Measurements from ENCODE around the gene KMT2A. TPM values are rescaled to one million over a fixed set of nuclear protein-coding genes. Genes with fewer than 3 reads are reported as not detected.

The KMT2A gene
- total RNA-seq, 1 donor from 2014 or later = 63.6 TPM

DNA sequence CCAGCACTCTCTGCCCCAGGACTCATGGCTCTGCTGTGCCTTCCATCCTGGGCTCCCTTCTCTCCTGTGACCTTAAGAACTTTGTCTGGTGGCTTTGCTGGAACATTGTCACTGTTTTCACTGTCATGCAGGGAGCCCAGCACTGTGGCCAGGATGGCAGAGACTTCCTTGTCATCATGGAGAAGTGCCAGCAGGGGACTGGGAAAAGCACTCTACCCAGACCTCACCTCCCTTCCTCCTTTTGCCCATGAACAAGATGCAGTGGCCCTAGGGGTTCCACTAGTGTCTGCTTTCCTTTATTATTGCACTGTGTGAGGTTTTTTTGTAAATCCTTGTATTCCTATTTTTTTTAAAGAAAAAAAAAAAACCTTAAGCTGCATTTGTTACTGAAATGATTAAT lies 88.1 kb downstream of the KMT2A start:
- Mint-ChIP-seq H3K36me3 (peaks cover 33% of the 10 kb centered on the region), H3K9me3 (no peaks in the 10 kb centered on the region), H3K27me3 (ENCODE audit: insufficient read depth, low read depth) (peaks cover 3% of the 10 kb centered on the region), H3K27ac (no peak overlapping the region), H3K4me3 (no peak overlapping the region), H3K4me1 (peaks cover 9% of the 10 kb centered on the region)
- no peaks in the 10 kb centered on the region for H3K27me3 ChIP-seq
- no peak for TF ChIP-seq EZH2phosphoT487 (IDR thresholded peaks at IDR 0.05)
- TF ChIP-seq, protein P1, sequence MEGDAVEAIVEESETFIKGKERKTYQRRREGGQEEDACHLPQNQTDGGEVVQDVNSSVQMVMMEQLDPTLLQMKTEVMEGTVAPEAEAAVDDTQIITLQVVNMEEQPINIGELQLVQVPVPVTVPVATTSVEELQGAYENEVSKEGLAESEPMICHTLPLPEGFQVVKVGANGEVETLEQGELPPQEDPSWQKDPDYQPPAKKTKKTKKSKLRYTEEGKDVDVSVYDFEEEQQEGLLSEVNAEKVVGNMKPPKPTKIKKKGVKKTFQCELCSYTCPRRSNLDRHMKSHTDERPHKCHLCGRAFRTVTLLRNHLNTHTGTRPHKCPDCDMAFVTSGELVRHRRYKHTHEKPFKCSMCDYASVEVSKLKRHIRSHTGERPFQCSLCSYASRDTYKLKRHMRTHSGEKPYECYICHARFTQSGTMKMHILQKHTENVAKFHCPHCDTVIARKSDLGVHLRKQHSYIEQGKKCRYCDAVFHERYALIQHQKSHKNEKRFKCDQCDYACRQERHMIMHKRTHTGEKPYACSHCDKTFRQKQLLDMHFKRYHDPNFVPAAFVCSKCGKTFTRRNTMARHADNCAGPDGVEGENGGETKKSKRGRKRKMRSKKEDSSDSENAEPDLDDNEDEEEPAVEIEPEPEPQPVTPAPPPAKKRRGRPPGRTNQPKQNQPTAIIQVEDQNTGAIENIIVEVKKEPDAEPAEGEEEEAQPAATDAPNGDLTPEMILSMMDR (IDR thresholded peaks at IDR 0.05) = no peak
- no peak for DNase-seq (ENCODE audit: low spot score)
- H3K4me1 ChIP-seq = peaks cover 10% of the 10 kb centered on the region
- H3K4me3 ChIP-seq = no peak overlapping the region
- no peak overlapping the region for H3K9ac ChIP-seq
- no peaks in the 10 kb centered on the region for H3K9me3 ChIP-seq (ENCODE audit: low read depth)
- no peaks in the 10 kb centered on the region for H3K79me2 ChIP-seq (ENCODE audit: low read depth)
- H3F3A ChIP-seq (ENCODE audit: low read depth) = peaks cover 71% of the 10 kb centered on the region
- peaks cover 14% of the 10 kb centered on the region for H3K36me3 ChIP-seq
- peaks cover 13% of the 10 kb centered on the region for H4K20me1 ChIP-seq (ENCODE audit: low read depth)
- no peak overlapping the region for H3K4me2 ChIP-seq
- H2AFZ ChIP-seq (replicated peaks) = no peak overlapping the region
- no peak overlapping the region for H3K27ac ChIP-seq

DNA sequence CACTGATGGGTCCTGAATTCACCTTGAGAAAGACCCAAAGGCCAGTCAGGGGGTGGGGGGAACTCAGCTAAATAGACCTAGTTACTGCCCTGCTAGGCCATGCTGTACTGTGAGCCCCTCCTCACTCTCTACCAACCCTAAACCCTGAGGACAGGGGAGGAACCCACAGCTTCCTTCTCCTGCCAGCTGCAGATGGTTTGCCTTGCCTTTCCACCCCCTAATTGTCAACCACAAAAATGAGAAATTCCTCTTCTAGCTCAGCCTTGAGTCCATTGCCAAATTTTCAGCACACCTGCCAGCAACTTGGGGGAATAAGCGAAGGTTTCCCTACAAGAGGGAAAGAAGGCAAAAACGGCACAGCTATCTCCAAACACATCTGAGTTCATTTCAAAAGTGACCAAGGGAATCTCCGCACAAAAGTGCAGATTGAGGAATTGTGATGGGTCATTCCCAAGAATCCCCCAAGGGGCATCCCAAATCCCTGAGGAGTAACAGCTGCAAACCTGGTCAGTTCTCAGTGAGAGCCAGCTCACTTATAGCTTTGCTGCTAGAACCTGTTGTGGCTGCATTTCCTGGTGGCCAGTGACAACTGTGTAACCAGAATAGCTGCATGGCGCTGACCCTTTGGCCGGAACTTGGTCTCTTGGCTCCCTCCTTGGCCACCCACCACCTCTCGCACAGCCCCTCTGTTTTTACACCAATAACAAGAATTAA lies 88.6 kb downstream of the KMT2A start:
- H3K4me3 ChIP-seq = no peak overlapping the region
- peaks cover 74% of the 10 kb centered on the region for H3F3A ChIP-seq (ENCODE audit: low read depth)
- no peaks in the 10 kb centered on the region for H3K27me3 ChIP-seq
- no peak overlapping the region for H3K4me2 ChIP-seq
- Mint-ChIP-seq H3K4me1 (peaks cover 15% of the 10 kb centered on the region), H3K27ac (no peak overlapping the region), H3K4me3 (no peak overlapping the region), H3K27me3 (ENCODE audit: insufficient read depth, low read depth) (peaks cover 3% of the 10 kb centered on the region), H3K9me3 (no peaks in the 10 kb centered on the region), H3K36me3 (peaks cover 30% of the 10 kb centered on the region)
- H3K4me1 ChIP-seq = peaks cover 15% of the 10 kb centered on the region
- no peak for TF ChIP-seq EZH2phosphoT487 (IDR thresholded peaks at IDR 0.05)
- TF ChIP-seq, protein P1 (IDR thresholded peaks at IDR 0.05) = no peak
- no peak for TF ChIP-seq EZH2 (IDR thresholded peaks at IDR 0.05)
- no peaks in the 10 kb centered on the region for H3K9me3 ChIP-seq (ENCODE audit: low read depth)
- no peak overlapping the region for H2AFZ ChIP-seq (replicated peaks)
- H3K27ac ChIP-seq = no peak overlapping the region
- H4K20me1 ChIP-seq (ENCODE audit: low read depth) = peaks cover 13% of the 10 kb centered on the region
- peaks cover 10% of the 10 kb centered on the region for H3K36me3 ChIP-seq
- no peak for DNase-seq (ENCODE audit: low spot score)
- H3K79me2 ChIP-seq (ENCODE audit: low read depth) = peaks cover under 1% of the 10 kb centered on the region
- no peak overlapping the region for H3K9ac ChIP-seq

DNA sequence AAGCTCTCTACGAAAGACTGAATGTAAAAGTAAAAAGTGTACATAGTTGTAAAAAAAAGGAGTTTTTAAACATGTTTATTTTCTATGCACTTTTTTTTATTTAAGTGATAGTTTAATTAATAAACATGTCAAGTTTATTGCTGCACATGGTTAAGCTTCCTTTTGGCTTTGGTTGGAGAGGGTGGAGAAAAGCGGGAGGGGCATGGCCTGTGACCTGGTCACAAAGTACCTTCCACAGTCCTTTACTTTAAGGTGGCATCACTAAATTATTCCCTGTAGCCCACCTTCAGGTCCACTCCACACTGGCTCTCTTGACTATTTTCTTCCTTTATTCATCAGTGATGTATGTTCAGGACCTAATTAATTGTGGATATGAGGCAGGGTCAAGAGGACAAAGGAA lies 90.4 kb downstream of the KMT2A start:
- peaks cover 9% of the 10 kb centered on the region for H3K79me2 ChIP-seq (ENCODE audit: low read depth)
- H3F3A ChIP-seq (ENCODE audit: low read depth) = peaks cover 67% of the 10 kb centered on the region
- Mint-ChIP-seq H3K4me3 (no peak overlapping the region), H3K27me3 (ENCODE audit: insufficient read depth, low read depth) (peaks cover 8% of the 10 kb centered on the region), H3K27ac (no peak overlapping the region), H3K36me3 (peaks cover 21% of the 10 kb centered on the region), H3K9me3 (peaks cover 2% of the 10 kb centered on the region), H3K4me1 (peaks cover 22% of the 10 kb centered on the region)
- no peaks in the 10 kb centered on the region for H3K27me3 ChIP-seq
- no peaks in the 10 kb centered on the region for H3K9me3 ChIP-seq (ENCODE audit: low read depth)
- TF ChIP-seq EZH2phosphoT487 (IDR thresholded peaks at IDR 0.05) (no peak), EZH2 (IDR thresholded peaks at IDR 0.05) (no peak)
- TF ChIP-seq, protein P1 (IDR thresholded peaks at IDR 0.05) = no peak
- H3K36me3 ChIP-seq = no peaks in the 10 kb centered on the region
- peaks cover 19% of the 10 kb centered on the region for H3K4me1 ChIP-seq
- no peak for DNase-seq (ENCODE audit: low spot score)
- H3K9ac ChIP-seq = no peak overlapping the region
- no peak overlapping the region for H3K27ac ChIP-seq
- H3K4me2 ChIP-seq = no peak overlapping the region
- peaks cover 13% of the 10 kb centered on the region for H4K20me1 ChIP-seq (ENCODE audit: low read depth)
- no peak overlapping the region for H2AFZ ChIP-seq (replicated peaks)
- no peak overlapping the region for H3K4me3 ChIP-seq
